ENCODE measurements around the gene FGFR3. TPM values are rescaled to one million over a fixed set of nuclear protein-coding genes. Genes with fewer than 3 reads are reported as not detected.
A peak's percentile ranks its signal among the peaks of the same experiment; 100 is the strongest.

The FGFR3 gene
- polyA plus RNA-seq, 1 of the 3 experiments (the other 2 are of a cell fraction), result 1.1 TPM

GRCh38 chr4:1856071-1856942 is 63.2 kb downstream of the FGFR3 start, which contains the start of gene LETM1:
Gene LETM1, minus strand, starts transcription at chr4:1856156. Its CDS starts 206 bp downstream, at chr4:1855950.
- 0% methylated on average over 16 of the region's 107 CpGs for WGBS (ENCODE audit: low lambda C conversion rate)
- Histone ChIP-seq H3K36me3 (replicated peaks in 1 of 2; ENCODE audit: control insufficient read depth in 1 of 2, insufficient read depth in 2 of 2, low read length in 1 of 2) (peaks cover 2 to 4% of the 10 kb centered on the region in 2 experiments), H2AFZ (ENCODE audit: low read depth) (peak within 1 kb of the TSS; percentile 91; the same call in 1 of the 2 replicates), H3F3A (replicated peaks; ENCODE audit: insufficient read depth) (peaks cover 7% of the 10 kb centered on the region), H3K79me2 (ENCODE audit: insufficient read depth) (peaks cover 66% of the 10 kb centered on the region), H3K9me3 (no peaks in the 10 kb centered on the region), H4K20me1 (ENCODE audit: insufficient read depth) (peaks cover 25% of the 10 kb centered on the region; the same call in 1 of the 2 replicates), H3K9ac (peak within 1 kb of the TSS; percentile 89), H3K4me3 (ENCODE audit: low read depth in 2 of 2, low read length in 1 of 2) (peak within 1 kb of the TSS; percentile 76 to 81), H3K9me2 (no peaks in the 10 kb centered on the region), H3K27me3 (ENCODE audit: insufficient read depth) (no peaks in the 10 kb centered on the region), H3K27ac (ENCODE audit: low read depth in 2 of 2, low read length in 1 of 2) (peak within 1 kb of the TSS; percentile 74 to 83), H3K4me2 (peak within 1 kb of the TSS; percentile 100), H3K4me1 (ENCODE audit: control insufficient read depth in 1 of 2, insufficient read depth in 2 of 2, low read depth in 1 of 2, low read length in 1 of 2) (peaks cover 0 to 13% of the 10 kb centered on the region in 2 experiments; a peak in 1 of 4 replicates)
- POLR2A ChIA-PET, result interaction anchor here (2.2 kb wide), 1 partner anchor 14 kb away, joined by 11 read pairs; the partner anchor contains the start of gene NSD2
- peak; percentile 98 for DNase-seq
- CTCF ChIA-PET, result interaction anchor here (0.7 to 5.0 kb wide), 11 partner anchors 10 to 547 kb away, joined by 3 to 25 read pairs (median 5); partner anchors contain the start of genes FGFR3 and NSD2
- TF ChIP-seq EZH2phosphoT487 (IDR thresholded peaks at IDR 0.05; ENCODE audit: borderline replicate concordance, low read depth) (no peak), RXRA (IDR thresholded peaks at IDR 0.05; ENCODE audit: borderline replicate concordance, low read depth) (no peak), NRF1 (IDR thresholded peaks at IDR 0.05; ENCODE audit: low read depth, low read length) (peak; percentile 78), MEF2A (IDR thresholded peaks at IDR 0.05; ENCODE audit: borderline replicate concordance, low read depth) (no peak), RCOR1 (IDR thresholded peaks at IDR 0.05; ENCODE audit: low read length) (peak; percentile 25; the same call in 1 of the 2 replicates), FOXJ3 (CRISPR knock-in tag; IDR thresholded peaks at IDR 0.05) (no peak), SMC3 (IDR thresholded peaks at IDR 0.05; ENCODE audit: low read depth, low read length) (no peak), FOXM1 (IDR thresholded peaks at IDR 0.05; ENCODE audit: low read depth) (no peak), USF1 (IDR thresholded peaks at IDR 0.05; ENCODE audit: borderline replicate concordance, low read depth) (no peak), TEAD4 (IDR thresholded peaks at IDR 0.05; ENCODE audit: borderline replicate concordance, insufficient read depth) (no peak), CTCF (IDR thresholded peaks at IDR 0.05) (peak; percentile 34), TAF1 (IDR thresholded peaks at IDR 0.05; ENCODE audit: borderline replicate concordance, low read depth, low read length) (peak; percentile 57; the same call in 1 of the 2 replicates), POLR2AphosphoS5 (IDR thresholded peaks at IDR 0.05; ENCODE audit: low read depth, low read length) (peak; percentile 83), PBX3 (IDR thresholded peaks at IDR 0.05) (no peak), SIN3A (IDR thresholded peaks at IDR 0.05; ENCODE audit: borderline replicate concordance, low read depth, low read length) (0 out of 2 replicates have a peak, but pooled peaks have one; percentile 41), YY1 (IDR thresholded peaks at IDR 0.05; ENCODE audit: low read depth) (no peak), RFX5 (IDR thresholded peaks at IDR 0.05; ENCODE audit: low read length) (no peak), NFIC (IDR thresholded peaks at IDR 0.05; ENCODE audit: borderline replicate concordance) (no peak), ELF1 (IDR thresholded peaks at IDR 0.05) (peak; percentile 88), FOSL2 (IDR thresholded peaks at IDR 0.05; ENCODE audit: borderline replicate concordance, low read depth) (no peak), JUND (IDR thresholded peaks at IDR 0.05) (no peak), GATA2 (CRISPR knock-in tag; IDR thresholded peaks at IDR 0.05) (no peak), RAD21 (IDR thresholded peaks at IDR 0.05; ENCODE audit: low read length) (no peak), GABPA (IDR thresholded peaks at IDR 0.05; ENCODE audit: low read depth) (peak; percentile 80), CHD2 (IDR thresholded peaks at IDR 0.05; ENCODE audit: low read length, partially characterized antibody) (peak; percentile 93)
- TF ChIP-seq, protein P1, sequence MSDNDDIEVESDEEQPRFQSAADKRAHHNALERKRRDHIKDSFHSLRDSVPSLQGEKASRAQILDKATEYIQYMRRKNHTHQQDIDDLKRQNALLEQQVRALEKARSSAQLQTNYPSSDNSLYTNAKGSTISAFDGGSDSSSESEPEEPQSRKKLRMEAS (IDR thresholded peaks at IDR 0.05; ENCODE audit: low read depth), result peak; percentile 70
- TF ChIP-seq, protein P2, sequence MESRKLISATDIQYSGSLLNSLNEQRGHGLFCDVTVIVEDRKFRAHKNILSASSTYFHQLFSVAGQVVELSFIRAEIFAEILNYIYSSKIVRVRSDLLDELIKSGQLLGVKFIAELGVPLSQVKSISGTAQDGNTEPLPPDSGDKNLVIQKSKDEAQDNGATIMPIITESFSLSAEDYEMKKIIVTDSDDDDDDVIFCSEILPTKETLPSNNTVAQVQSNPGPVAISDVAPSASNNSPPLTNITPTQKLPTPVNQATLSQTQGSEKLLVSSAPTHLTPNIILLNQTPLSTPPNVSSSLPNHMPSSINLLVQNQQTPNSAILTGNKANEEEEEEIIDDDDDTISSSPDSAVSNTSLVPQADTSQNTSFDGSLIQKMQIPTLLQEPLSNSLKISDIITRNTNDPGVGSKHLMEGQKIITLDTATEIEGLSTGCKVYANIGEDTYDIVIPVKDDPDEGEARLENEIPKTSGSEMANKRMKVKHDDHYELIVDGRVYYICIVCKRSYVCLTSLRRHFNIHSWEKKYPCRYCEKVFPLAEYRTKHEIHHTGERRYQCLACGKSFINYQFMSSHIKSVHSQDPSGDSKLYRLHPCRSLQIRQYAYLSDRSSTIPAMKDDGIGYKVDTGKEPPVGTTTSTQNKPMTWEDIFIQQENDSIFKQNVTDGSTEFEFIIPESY (IDR thresholded peaks at IDR 0.05; ENCODE audit: borderline replicate concordance, low read depth), result no peak

Data from SK-N-SH (cell line).